DND-41 (cell line): Measurements from ENCODE around the gene TM4SF20.

Experiments used
- ATAC-seq: fragments of 200-7000 bp; cut with Tn5 transposase; 3 replicates; pipeline ENCODE4 v1.9.1; 2021; ENCODE audit warnings: low read depth; ENCODE audit not compliant: insufficient read depth
- DNase-seq: peaks from one replicate; pipeline ENCODE4 v3.0.0-alpha.2; 2020
- H2AFZ ChIP-seq: 2 replicates; pipeline ENCODE4 v1.6.0; 2012; ENCODE audit warnings: low read depth, low read length
- H3K27ac ChIP-seq: 2 replicates; pipeline ENCODE4 v1.5.1; 2012; ENCODE audit warnings: low read length, inconsistent platforms
- H3K27me3 ChIP-seq: fragments of 200-600 bp; sonication (generic); 2 replicates; pipeline ENCODE4 v1.6.0; 2012; ENCODE audit warnings: low read length, mild to moderate bottlenecking, inconsistent platforms; ENCODE audit not compliant: insufficient read depth, poor library complexity
- H3K36me3 ChIP-seq: 2 replicates; pipeline ENCODE4 v1.5.1; 2012; ENCODE audit warnings: low read length, inconsistent platforms; ENCODE audit not compliant: insufficient read depth
- H3K4me1 ChIP-seq: 2 replicates; pipeline ENCODE4 v1.5.1; 2012; ENCODE audit warnings: mild to moderate bottlenecking, low read length; ENCODE audit not compliant: insufficient read depth
- H3K4me2 ChIP-seq: 2 replicates; pipeline ENCODE4 v1.6.0; 2012; ENCODE audit warnings: mild to moderate bottlenecking, moderate library complexity, low read length, inconsistent platforms; ENCODE audit not compliant: insufficient read depth
- H3K4me3 ChIP-seq, 2 experiments: fragments of 200-600 bp in 1 of 2; shearing (Covaris generic) in 1 of 2; 2 replicates each; pipeline ENCODE4 v1.5.1; 2012 to 2016; ENCODE audit warnings: inconsistent platforms in 2 of 2, low read length in 2 of 2, mild to moderate bottlenecking in 2 of 2, low read depth in 1 of 2, moderate library complexity in 1 of 2
- H3K79me2 ChIP-seq: 2 replicates; pipeline ENCODE4 v1.6.0; 2012; ENCODE audit warnings: low read length, inconsistent platforms; ENCODE audit not compliant: insufficient read depth
- H3K9ac ChIP-seq: 2 replicates; pipeline ENCODE4 v1.6.0; 2012; ENCODE audit warnings: low read depth, mild to moderate bottlenecking, inconsistent platforms, low read length, moderate library complexity
- H3K9me3 ChIP-seq: 2 replicates; pipeline ENCODE4 v1.5.1; 2012; ENCODE audit warnings: low read length, moderate library complexity, mild to moderate bottlenecking, inconsistent platforms; ENCODE audit not compliant: insufficient read depth, severe bottlenecking
- H4K20me1 ChIP-seq: 2 replicates; pipeline ENCODE4 v1.6.0; 2012; ENCODE audit warnings: low read length; ENCODE audit not compliant: insufficient read depth
- CTCF ChIP-seq: IDR thresholded peaks from 2 replicates; pipeline ENCODE4 v1.5.1; 2012; ENCODE audit warnings: borderline replicate concordance, low read length, moderate library complexity, mild to moderate bottlenecking; ENCODE audit not compliant: poor library complexity, severe bottlenecking; ENCODE audit errors: extremely low read depth
- EZH2 ChIP-seq: IDR thresholded peaks from 3 replicates; pipeline ENCODE4 v1.6.1; 2012; ENCODE audit warnings: borderline replicate concordance, low read depth, mild to moderate bottlenecking, moderate library complexity, low read length, inconsistent platforms; ENCODE audit not compliant: severe bottlenecking

The TM4SF20 gene

GRCh38 chr2:227406177-227407031 lies 27.3 kb upstream of the TM4SF20 start:
- Histone ChIP-seq H3K36me3 (no peaks in the 10 kb centered on the region), H4K20me1 (no peaks in the 10 kb centered on the region), H3K27ac (no peak overlapping the region), H2AFZ (no peak overlapping the region), H3K79me2 (no peaks in the 10 kb centered on the region), H3K27me3 (no peaks in the 10 kb centered on the region), H3K4me3 (no peak overlapping the region), H3K4me2 (no peak overlapping the region), H3K4me1 (no peaks in the 10 kb centered on the region), H3K9ac (no peak overlapping the region), H3K9me3 (no peaks in the 10 kb centered on the region)
- TF ChIP-seq EZH2 (no peak), CTCF (peak; percentile 58)
- no peak for ATAC-seq
- DNase-seq: no peak

DNA sequence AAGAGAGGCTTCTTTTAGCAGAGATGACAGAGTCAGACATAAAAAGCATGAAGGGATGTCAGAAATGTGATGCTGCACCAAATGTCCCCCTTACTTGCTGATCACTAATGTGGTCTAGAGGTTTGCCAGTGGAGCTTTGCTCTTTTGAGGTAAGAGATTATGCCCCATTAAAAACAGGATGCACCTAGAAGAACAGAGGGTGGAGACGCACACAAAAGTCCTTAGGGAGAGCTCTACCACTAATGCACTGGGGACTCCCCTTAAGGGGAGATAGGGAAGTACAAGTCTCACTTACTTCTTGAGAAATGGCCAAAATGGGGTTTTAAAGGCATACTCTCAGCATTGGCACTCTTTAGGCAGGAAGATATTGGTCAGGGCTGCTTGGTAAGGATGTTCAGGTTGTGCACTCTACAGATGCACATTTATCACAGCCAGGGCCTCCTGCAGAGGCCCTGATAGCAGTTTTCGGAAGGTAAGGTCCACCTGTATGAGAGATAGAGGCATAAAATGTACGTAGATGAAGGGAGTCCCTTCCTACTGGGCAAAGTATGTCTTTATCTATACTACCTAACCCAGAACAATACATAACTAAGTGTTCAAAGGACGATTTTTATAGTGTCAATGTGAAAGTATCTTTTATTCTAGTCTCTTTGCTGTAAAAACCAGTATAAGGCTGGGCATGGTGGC lies 25.6 kb upstream of the TM4SF20 start:
- Histone ChIP-seq H3K79me2 (no peaks in the 10 kb centered on the region), H3K9ac (no peak overlapping the region), H3K4me3 (no peak overlapping the region), H3K36me3 (no peaks in the 10 kb centered on the region), H3K4me2 (no peak overlapping the region), H4K20me1 (no peaks in the 10 kb centered on the region), H3K27ac (no peak overlapping the region), H2AFZ (no peak overlapping the region), H3K9me3 (no peaks in the 10 kb centered on the region), H3K4me1 (no peaks in the 10 kb centered on the region), H3K27me3 (no peaks in the 10 kb centered on the region)
- TF ChIP-seq EZH2 (no peak), CTCF (no peak)
- ATAC-seq: 0 out of 3 replicates have a peak, but pooled peaks have one; percentile 17
- DNase-seq: no peak

- Histone ChIP-seq H4K20me1 (no peaks in the 10 kb centered on the region), H2AFZ (no peak overlapping the region), H3K9ac (no peak overlapping the region), H3K27me3 (no peaks in the 10 kb centered on the region), H3K4me1 (no peaks in the 10 kb centered on the region), H3K4me3 (no peak overlapping the region), H3K4me2 (no peak overlapping the region), H3K9me3 (no peaks in the 10 kb centered on the region), H3K79me2 (no peaks in the 10 kb centered on the region), H3K36me3 (no peaks in the 10 kb centered on the region), H3K27ac (no peak overlapping the region)
- ATAC-seq (no peak), DNase-seq (no peak)
- TF ChIP-seq EZH2: no peak
- TF ChIP-seq CTCF: no peak
Observed at GRCh38 chr2:227402959-227403358, 23.9 kb upstream of the TM4SF20 start.
